Sigmoid colon (tissue), 4 donors: ENCODE results near the gene BLOC1S3.

Experiments
- POLR2A ChIP-seq, 2 donors: fragments of 450-650 bp; IDR thresholded peaks; one replicate each; pipeline ENCODE4 v1.6.1; 2016; ENCODE audit warnings: antibody characterized with exemption in 2 of 2, mild to moderate bottlenecking in 2 of 2, moderate library complexity in 2 of 2
- POLR2AphosphoS5 ChIP-seq, 4 donors: sonication (generic); formaldehyde crosslinking; IDR thresholded peaks; one replicate each; pipeline ENCODE4 v1.6.1; 2017; ENCODE audit warnings: antibody characterized with exemption in 4 of 4

- TF ChIP-seq POLR2AphosphoS5 (IDR thresholded peaks at IDR 0.05) (no peak), POLR2A (IDR thresholded peaks at IDR 0.05) (no peak)
Observed at GRCh38 chr19:45147835-45148676, 30.5 kb upstream of the BLOC1S3 start.
